Tibial nerve (tissue), 4 donors: Measurements from ENCODE around the gene SLCO4C1. TPM values are rescaled to one million over a fixed set of nuclear protein-coding genes. Genes with fewer than 3 reads are reported as not detected.

Experiments
- DNase-seq, 2 donors: peaks; one replicate each; pipeline ENCODE4 v3.0.0-alpha.2; 2019; ENCODE audit warnings: low spot score in 2 of 2
- H3K27ac ChIP-seq, 4 donors: fragments of 200-600 bp; sonication (generic) in 3 of 4; one replicate each; pipeline ENCODE4 v1.5.1; 2017 to 2019; ENCODE audit warnings: mild to moderate bottlenecking in 1 of 4
- H3K27me3 ChIP-seq, 2 donors: fragments of 200-600 bp; sonication (generic) in 1 of 2; one replicate each; pipeline versions ENCODE4 v1.5.1 to v1.6.0; 2017 to 2019
- H3K36me3 ChIP-seq, 3 donors: fragments of 200-600 bp; sonication (generic); one replicate each; pipeline ENCODE4 v1.5.1; 2018 to 2019
- H3K4me1 ChIP-seq, 4 donors: fragments of 200-600 bp; sonication (generic) in 3 of 4; one replicate each; pipeline ENCODE4 v1.5.1; 2017 to 2019
- H3K4me3 ChIP-seq, 4 donors: fragments of 200-600 bp; sonication (generic) in 3 of 4; one replicate each; pipeline ENCODE4 v1.5.1; 2017 to 2019; ENCODE audit warnings: mild to moderate bottlenecking in 1 of 4, moderate library complexity in 1 of 4
- H3K9me3 ChIP-seq, 4 donors: fragments of 200-600 bp; sonication (generic) in 3 of 4; one replicate each; pipeline ENCODE4 v1.5.1; 2017 to 2019
- CTCF ChIP-seq, 5 experiments: fragments of 200-600 bp in 3 of 5; fragments of 450-650 bp in 2 of 5; sonication (generic) in 3 of 5; IDR thresholded peaks; one replicate each; pipeline ENCODE4 v1.5.1; 2016 to 2019; ENCODE audit warnings: antibody characterized with exemption in 5 of 5, mild to moderate bottlenecking in 3 of 5, moderate library complexity in 2 of 5
- EP300 ChIP-seq, 2 donors: sonication (generic); formaldehyde crosslinking; IDR thresholded peaks; one replicate each; pipeline ENCODE4 v1.6.1; 2017; ENCODE audit warnings: antibody characterized with exemption in 2 of 2, mild to moderate bottlenecking in 1 of 2
- POLR2A ChIP-seq, 2 donors: fragments of 450-650 bp; IDR thresholded peaks; one replicate each; pipeline ENCODE4 v1.6.1; 2017; ENCODE audit warnings: antibody characterized with exemption in 2 of 2, mild to moderate bottlenecking in 2 of 2, moderate library complexity in 2 of 2
- WGBS, 2 donors: methylation state at CpG; one replicate each; pipeline ENCODE4 v1.1.5; 2018; 5-methylcytosine and 5-hydroxymethylcytosine counted together
- total RNA-seq, 4 donors: library from RNA; depleted of rRNA; stranded (reverse); fragments of >200 nt; gene quantifications; one replicate each; pipeline ENCODE4 v1.1.0, GENCODE V29; 2016

Gene SLCO4C1
- total RNA-seq, 4 donors from 2014 or later = not detected

- Histone ChIP-seq H3K4me1 (no peaks in the 10 kb centered on the region), H3K9me3 (no peaks in the 10 kb centered on the region), H3K4me3 (no peak overlapping the region), H3K27ac (no peak overlapping the region), H3K36me3 (no peaks in the 10 kb centered on the region), H3K27me3 (no peaks in the 10 kb centered on the region)
- TF ChIP-seq CTCF (IDR thresholded peaks at IDR 0.05) = no peak
- WGBS, 2 donors = 74 to 91% methylated on average over 2 of the region's 2 CpGs
- no peak for DNase-seq
These were observed 17.8 kb upstream of the SLCO4C1 start for GRCh38 chr5:102313912-102314311.

- H3K36me3 ChIP-seq = no peaks in the 10 kb centered on the region
- WGBS, 2 donors = 89 to 91% methylated on average over 5 of the region's 5 CpGs
- TF ChIP-seq POLR2A (IDR thresholded peaks at IDR 0.05) (no peak), CTCF (IDR thresholded peaks at IDR 0.05) (no peak), EP300 (IDR thresholded peaks at IDR 0.05) (no peak)
- H3K4me3 ChIP-seq = no peak overlapping the region
- no peak for DNase-seq
- no peaks in the 10 kb centered on the region for H3K27me3 ChIP-seq
- H3K27ac ChIP-seq = no peak overlapping the region
- H3K4me1 ChIP-seq = no peaks in the 10 kb centered on the region
- H3K9me3 ChIP-seq = no peaks in the 10 kb centered on the region
These were observed 16.7 kb upstream of the SLCO4C1 start for GRCh38 chr5:102312586-102313370.

GRCh38 chr5:102309586-102309985, 13.5 kb upstream of the SLCO4C1 start:
- H3K27me3 ChIP-seq = no peaks in the 10 kb centered on the region
- no peak overlapping the region for H3K4me3 ChIP-seq
- DNase-seq = no peak
- H3K27ac ChIP-seq = no peak overlapping the region
- no peaks in the 10 kb centered on the region for H3K36me3 ChIP-seq
- 91% methylated on average over 3 of the region's 3 CpGs for WGBS, 2 donors
- H3K9me3 ChIP-seq = no peaks in the 10 kb centered on the region
- H3K4me1 ChIP-seq = no peaks in the 10 kb centered on the region
- no peak for TF ChIP-seq CTCF (IDR thresholded peaks at IDR 0.05)
- TF ChIP-seq EP300 (IDR thresholded peaks at IDR 0.05) = no peak
- TF ChIP-seq POLR2A (IDR thresholded peaks at IDR 0.05) = no peak

- Histone ChIP-seq H3K4me1 (no peaks in the 10 kb centered on the region), H3K27me3 (no peaks in the 10 kb centered on the region), H3K4me3 (no peak overlapping the region), H3K27ac (no peak overlapping the region), H3K9me3 (no peaks in the 10 kb centered on the region), H3K36me3 (no peaks in the 10 kb centered on the region)
- no peak for DNase-seq
- TF ChIP-seq POLR2A (IDR thresholded peaks at IDR 0.05) = no peak
- no peak for TF ChIP-seq CTCF (IDR thresholded peaks at IDR 0.05)
- no peak for TF ChIP-seq EP300 (IDR thresholded peaks at IDR 0.05)
These were observed 11.1 kb upstream of the SLCO4C1 start for GRCh38 chr5:102307232-102307631.

GRCh38 chr5:102306121-102306520, 10.0 kb upstream of the SLCO4C1 start:
- Histone ChIP-seq H3K4me1 (no peaks in the 10 kb centered on the region), H3K27me3 (no peaks in the 10 kb centered on the region), H3K27ac (no peak overlapping the region), H3K4me3 (no peak overlapping the region), H3K36me3 (no peaks in the 10 kb centered on the region), H3K9me3 (no peaks in the 10 kb centered on the region)
- DNase-seq = no peak
- 38 to 49% methylated on average over 2 of the region's 2 CpGs for WGBS, 2 donors
- TF ChIP-seq CTCF (IDR thresholded peaks at IDR 0.05) = no peak
- no peak for TF ChIP-seq POLR2A (IDR thresholded peaks at IDR 0.05)
- no peak for TF ChIP-seq EP300 (IDR thresholded peaks at IDR 0.05)
